Mesendoderm (in vitro differentiated cells): ENCODE measurements around the gene UACA.

Experiments used
- DNase-seq: peaks from one replicate; pipeline ENCODE4 v3.0.0; 2013
- H2AK5ac ChIP-seq: 2 replicates; pipeline ENCODE4 v1.6.1; 2013; ENCODE audit warnings: low read length, inconsistent platforms
- H2BK120ac ChIP-seq: 2 replicates; pipeline ENCODE4 v1.6.1; 2013; ENCODE audit warnings: low read depth, mild to moderate bottlenecking, low read length, moderate library complexity, mixed read lengths
- H2BK15ac ChIP-seq: replicated peaks from 2 replicates; pipeline ENCODE4 v1.6.1; 2013; ENCODE audit warnings: low read depth, mild to moderate bottlenecking, moderate library complexity
- H2BK5ac ChIP-seq: 2 replicates; pipeline ENCODE4 v1.6.1; 2013; ENCODE audit warnings: low read length, inconsistent platforms
- H3K18ac ChIP-seq: 2 replicates; pipeline ENCODE4 v1.6.1; 2013; ENCODE audit warnings: mild to moderate bottlenecking, low read length, mixed read lengths
- H3K23ac ChIP-seq: one replicate; pipeline ENCODE4 v1.6.1; 2013; ENCODE audit warnings: low read length
- H3K27ac ChIP-seq: 2 replicates; pipeline ENCODE4 v1.5.1; 2013; ENCODE audit warnings: low read depth, mild to moderate bottlenecking, inconsistent platforms, low read length, moderate library complexity
- H3K27me3 ChIP-seq: 2 replicates; pipeline ENCODE4 v1.6.1; 2013; ENCODE audit warnings: low read length, control low read depth, mild to moderate bottlenecking, inconsistent platforms; ENCODE audit not compliant: insufficient read depth, poor library complexity
- H3K36me3 ChIP-seq: 2 replicates; pipeline ENCODE4 v1.6.1; 2013; ENCODE audit warnings: low read length, inconsistent platforms; ENCODE audit not compliant: control insufficient read depth, insufficient read depth
- H3K4ac ChIP-seq: one replicate; pipeline ENCODE4 v1.6.1; 2013; ENCODE audit warnings: low read depth, mild to moderate bottlenecking, low read length, moderate library complexity
- H3K4me1 ChIP-seq: 2 replicates; pipeline ENCODE4 v1.6.1; 2013; ENCODE audit warnings: low read depth, low read length, inconsistent platforms; ENCODE audit not compliant: control insufficient read depth
- H3K4me2 ChIP-seq: 2 replicates; pipeline ENCODE4 v1.6.1; 2013; ENCODE audit warnings: low read length
- H3K4me3 ChIP-seq: 2 replicates; pipeline ENCODE4 v1.5.1; 2013; ENCODE audit warnings: mild to moderate bottlenecking, low read length
- H3K56ac ChIP-seq: one replicate; pipeline ENCODE4 v1.6.1; 2013; ENCODE audit warnings: low read length
- H3K79me1 ChIP-seq: 2 replicates; pipeline ENCODE4 v1.6.1; 2013; ENCODE audit warnings: low read length, inconsistent platforms
- H3K79me2 ChIP-seq: 2 replicates; pipeline ENCODE4 v1.6.1; 2013; ENCODE audit warnings: mild to moderate bottlenecking, low read length; ENCODE audit not compliant: control insufficient read depth, insufficient read depth
- H3K9ac ChIP-seq: 2 replicates; pipeline ENCODE4 v1.6.1; 2013; ENCODE audit warnings: low read length, inconsistent platforms
- H4K5ac ChIP-seq: one replicate; pipeline ENCODE4 v1.6.1; 2013; ENCODE audit warnings: low read length
- H4K8ac ChIP-seq: one replicate; pipeline ENCODE4 v1.6.1; 2013; ENCODE audit warnings: low read depth, mild to moderate bottlenecking, control low read depth, low read length, moderate library complexity
- WGBS: extraction: QIAGEN DNeasy Blood & Tissue Kit; methylation state at CpG from one replicate; pipeline ENCODE4 v1.1.7; 2013; ENCODE audit warnings: low lambda C conversion rate, missing lambda C conversion rate; ENCODE audit not compliant: insufficient coverage; ENCODE audit errors: extremely low coverage; 5-methylcytosine and 5-hydroxymethylcytosine counted together

The UACA gene

DNA sequence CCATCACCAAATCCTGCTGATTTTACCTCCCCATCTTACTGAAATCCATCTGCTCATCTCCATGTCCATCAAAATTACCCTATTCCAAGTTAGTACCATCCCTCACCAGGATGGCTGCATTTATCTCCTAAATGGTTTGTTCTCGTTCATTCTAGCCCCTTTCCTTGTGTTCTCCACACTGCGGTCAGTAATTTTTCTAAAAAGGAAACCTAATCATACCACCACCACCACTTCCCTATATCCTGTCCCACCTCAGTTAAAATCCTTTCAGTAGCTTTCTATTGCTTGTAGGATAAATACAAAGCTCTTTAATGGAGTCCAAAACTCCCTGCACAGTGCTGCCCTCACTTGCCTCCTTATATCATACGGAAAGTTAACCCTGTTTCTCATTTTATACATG lies 51.1 kb downstream of the UACA start:
- no CpG with 5 or more reads among the region's 3 CpGs for WGBS
- H2BK15ac ChIP-seq = peak overlapping the region; percentile 36
- H2AK5ac ChIP-seq = peak overlapping the region; percentile 95
- H3K23ac ChIP-seq = no peak overlapping the region
- no peak overlapping the region for H4K8ac ChIP-seq
- H3K4me1 ChIP-seq = peaks cover 13% of the 10 kb centered on the region
- H3K9ac ChIP-seq = no peak overlapping the region
- H3K79me2 ChIP-seq = peaks cover 2% of the 10 kb centered on the region
- H3K4me3 ChIP-seq = no peak overlapping the region
- DNase-seq = no peak
- peak overlapping the region; percentile 36 for H3K4ac ChIP-seq
- H3K4me2 ChIP-seq = no peak overlapping the region
- H3K18ac ChIP-seq = peak overlapping the region; percentile 92
- H3K27ac ChIP-seq = peak overlapping the region; percentile 24
- peak overlapping the region; percentile 57 for H3K56ac ChIP-seq
- H3K27me3 ChIP-seq = no peaks in the 10 kb centered on the region
- no peaks in the 10 kb centered on the region for H3K36me3 ChIP-seq
- H2BK120ac ChIP-seq = peak overlapping the region; percentile 88
- peak overlapping the region; percentile 68 for H2BK5ac ChIP-seq
- peaks cover 4% of the 10 kb centered on the region for H3K79me1 ChIP-seq
- H4K5ac ChIP-seq = peak overlapping the region; percentile 28

GRCh38 chr15:70710714-70711113 lies 52.6 kb downstream of the UACA start:
- Histone ChIP-seq H2AK5ac (no peak overlapping the region), H3K23ac (no peak overlapping the region), H3K27me3 (no peaks in the 10 kb centered on the region), H2BK15ac (no peak overlapping the region), H3K27ac (peak overlapping the region; percentile 67), H4K5ac (no peak overlapping the region), H3K36me3 (no peaks in the 10 kb centered on the region), H3K4me1 (peaks cover 11% of the 10 kb centered on the region), H3K79me2 (peaks cover 4% of the 10 kb centered on the region), H3K56ac (peak overlapping the region; percentile 69), H3K79me1 (peaks cover 4% of the 10 kb centered on the region), H2BK5ac (peak overlapping the region; percentile 94), H3K18ac (peak overlapping the region; percentile 18), H4K8ac (no peak overlapping the region), H3K4me2 (no peak overlapping the region), H2BK120ac (no peak overlapping the region), H3K4ac (peak overlapping the region; percentile 45), H3K9ac (peak overlapping the region; percentile 17), H3K4me3 (no peak overlapping the region)
- peak; percentile 95 for DNase-seq
- WGBS = no CpG with 5 or more reads among the region's 5 CpGs

- no CpG with 5 or more reads among the region's 3 CpGs for WGBS
- Histone ChIP-seq H3K9ac (no peak overlapping the region), H4K8ac (no peak overlapping the region), H2BK5ac (no peak overlapping the region), H2BK120ac (no peak overlapping the region), H2BK15ac (no peak overlapping the region), H3K4ac (no peak overlapping the region), H3K79me2 (peaks cover 4% of the 10 kb centered on the region), H3K27ac (no peak overlapping the region), H3K4me2 (no peak overlapping the region), H3K36me3 (no peaks in the 10 kb centered on the region), H3K56ac (no peak overlapping the region), H3K18ac (no peak overlapping the region), H3K23ac (no peak overlapping the region), H3K4me3 (no peak overlapping the region), H4K5ac (no peak overlapping the region), H2AK5ac (no peak overlapping the region), H3K27me3 (no peaks in the 10 kb centered on the region), H3K79me1 (peaks cover 4% of the 10 kb centered on the region), H3K4me1 (peaks cover 18% of the 10 kb centered on the region)
- DNase-seq = peak; percentile 38
Measured at GRCh38 chr15:70708839-70709238, 54.5 kb downstream of the UACA start.

- Histone ChIP-seq H3K23ac (no peak overlapping the region), H3K27ac (no peak overlapping the region), H3K56ac (no peak overlapping the region), H2BK120ac (no peak overlapping the region), H3K4me3 (no peak overlapping the region), H3K79me1 (peaks cover 4% of the 10 kb centered on the region), H3K79me2 (peaks cover 4% of the 10 kb centered on the region), H3K4ac (no peak overlapping the region), H3K18ac (no peak overlapping the region), H3K4me2 (no peak overlapping the region), H3K36me3 (no peaks in the 10 kb centered on the region), H4K5ac (no peak overlapping the region), H2BK15ac (no peak overlapping the region), H3K9ac (no peak overlapping the region), H3K27me3 (no peaks in the 10 kb centered on the region), H2AK5ac (no peak overlapping the region), H2BK5ac (no peak overlapping the region), H3K4me1 (peaks cover 26% of the 10 kb centered on the region), H4K8ac (no peak overlapping the region)
- no peak for DNase-seq
- WGBS = no CpG with 5 or more reads among the region's 4 CpGs
Measured at GRCh38 chr15:70707686-70708300, 55.6 kb downstream of the UACA start.

DNA sequence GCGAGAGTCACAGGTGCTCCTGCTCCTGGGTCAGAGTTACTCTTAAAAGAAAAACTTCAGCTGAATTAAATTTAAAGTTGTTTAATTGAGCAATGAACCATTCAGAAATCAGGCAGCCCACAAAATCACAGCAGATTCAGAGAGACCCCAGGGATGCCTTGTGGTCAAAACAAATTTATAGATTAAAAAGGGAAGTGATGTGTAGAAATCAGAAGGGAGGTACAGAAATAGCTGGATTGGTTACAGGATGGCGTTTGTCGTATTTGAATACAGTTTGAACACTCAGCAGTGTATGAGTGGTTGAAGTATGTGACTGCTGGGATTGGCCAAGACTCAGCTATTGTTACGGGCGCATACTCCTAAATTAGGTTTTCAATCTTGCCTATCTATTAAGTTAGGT lies 58.6 kb downstream of the UACA start:
- Histone ChIP-seq H3K36me3 (no peaks in the 10 kb centered on the region), H3K4me3 (no peak overlapping the region)

DNA sequence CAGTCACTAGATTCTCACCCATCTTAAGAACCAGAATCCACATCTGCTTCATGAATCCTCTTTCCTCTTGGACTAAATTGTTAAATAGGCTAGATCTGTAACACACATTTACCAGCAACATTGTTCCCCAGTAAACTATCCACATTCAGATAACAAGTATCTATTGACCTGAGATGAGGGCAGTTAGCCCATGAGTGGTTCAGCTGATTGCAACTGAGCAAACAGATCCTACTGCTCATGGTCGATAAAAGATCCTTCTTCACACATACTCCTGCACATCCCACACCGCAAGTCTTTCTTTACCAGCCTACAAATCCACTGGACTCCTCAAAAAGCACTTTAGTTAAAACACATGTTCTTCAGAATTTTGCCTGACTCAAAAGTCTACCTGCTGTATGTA lies 59.2 kb downstream of the UACA start:
- Histone ChIP-seq H4K5ac (no peak overlapping the region), H3K27me3 (no peaks in the 10 kb centered on the region), H4K8ac (no peak overlapping the region), H3K36me3 (no peaks in the 10 kb centered on the region), H3K79me1 (peaks cover 2% of the 10 kb centered on the region), H3K4me3 (no peak overlapping the region), H2BK5ac (no peak overlapping the region), H3K79me2 (peaks cover 4% of the 10 kb centered on the region), H2BK120ac (no peak overlapping the region), H3K4me2 (no peak overlapping the region), H2BK15ac (no peak overlapping the region), H3K4me1 (peaks cover 19% of the 10 kb centered on the region), H3K27ac (peak overlapping the region; percentile 39), H3K23ac (no peak overlapping the region), H3K56ac (no peak overlapping the region), H3K9ac (no peak overlapping the region), H3K18ac (no peak overlapping the region), H3K4ac (no peak overlapping the region), H2AK5ac (peak overlapping the region; percentile 37)
- no peak for DNase-seq
- no CpG with 5 or more reads among the region's 2 CpGs for WGBS

More for the DNA sequence above, 58.6 kb downstream of the UACA start:
- H4K5ac ChIP-seq = no peak overlapping the region
- no peak overlapping the region for H3K23ac ChIP-seq
- no peak overlapping the region for H4K8ac ChIP-seq
- H2BK120ac ChIP-seq = peak overlapping the region; percentile 61
- no peak overlapping the region for H3K56ac ChIP-seq
- H3K27ac ChIP-seq = no peak overlapping the region
- peaks cover 4% of the 10 kb centered on the region for H3K79me2 ChIP-seq
- no peak overlapping the region for H3K4me2 ChIP-seq
- WGBS = 100% methylated on average over 1 of the region's 5 CpGs
- H3K79me1 ChIP-seq = peaks cover 2% of the 10 kb centered on the region
- peak overlapping the region; percentile 57 for H2BK15ac ChIP-seq
- no peaks in the 10 kb centered on the region for H3K27me3 ChIP-seq
- no peak for DNase-seq
- H3K4ac ChIP-seq = peak overlapping the region; percentile 68
- H3K9ac ChIP-seq = no peak overlapping the region
- H2AK5ac ChIP-seq = no peak overlapping the region
- peak overlapping the region; percentile 18 for H3K18ac ChIP-seq
- H3K4me1 ChIP-seq = peaks cover 19% of the 10 kb centered on the region
- no peak overlapping the region for H2BK5ac ChIP-seq
